ENCODE measurements around the gene PIK3AP1. TPM values are rescaled to one million over a fixed set of nuclear protein-coding genes. Genes with fewer than 3 reads are reported as not detected.

PIK3AP1 gene
- total RNA-seq, 1 experiment from 2014 or later, result 1.6 TPM

DNA sequence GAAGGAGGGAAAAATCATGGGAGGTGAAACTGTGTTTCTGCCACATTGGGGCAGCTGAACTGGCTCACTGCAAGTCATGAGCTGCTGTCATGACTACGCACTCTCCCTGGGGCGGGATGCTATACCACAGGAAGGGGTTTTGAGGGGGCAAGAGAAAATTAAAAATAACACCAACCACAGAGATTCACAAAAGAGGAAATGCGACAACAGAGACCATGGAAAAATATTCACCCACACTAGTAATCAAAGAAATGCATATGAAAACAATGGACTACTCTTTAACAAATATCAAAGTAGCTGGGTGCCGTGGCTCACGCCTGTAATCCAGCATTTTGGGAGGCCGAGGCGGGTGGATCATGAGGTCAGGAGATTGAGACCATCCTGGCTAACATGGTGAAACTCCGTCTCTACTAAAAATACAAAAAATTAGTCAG lies 68.3 kb downstream of the PIK3AP1 start:
- no peak overlapping the region for H3K27ac Mint-ChIP-seq (ENCODE audit: unreplicated experiment)
- ChIA-PET CTCF (no interaction called here), POLR2A (no interaction called here)
- H3K27me3 Mint-ChIP-seq (ENCODE audit: insufficient read depth, unreplicated experiment), result no peaks in the 10 kb centered on the region
- H3K4me3 Mint-ChIP-seq (ENCODE audit: unreplicated experiment), result no peak overlapping the region
- no peaks in the 10 kb centered on the region for H3K4me1 Mint-ChIP-seq (ENCODE audit: low read depth, unreplicated experiment)
- intact Hi-C loops (cut with micrococcal nuclease; ENCODE audit: unreplicated experiment), result no loop called here
- Histone ChIP-seq H3K4me1 (no peaks in the 10 kb centered on the region), H3K9me3 (no peaks in the 10 kb centered on the region), H3K4me3 (ENCODE audit: low read depth, low read length) (no peak overlapping the region), H3K27me3 (replicated peaks; ENCODE audit: control insufficient read depth, insufficient read depth, low read length) (no peaks in the 10 kb centered on the region), H3K36me3 (ENCODE audit: control insufficient read depth, insufficient read depth, low read length) (peaks cover 1% of the 10 kb centered on the region; the same call in 1 of the 2 replicates)
- DNase-seq, result no peak
- no TSS peak for BruUV-seq (replicated peaks)
- no peaks in the 10 kb centered on the region for H3K9me3 Mint-ChIP-seq (ENCODE audit: unreplicated experiment)
- TF ChIP-seq, protein P1, sequence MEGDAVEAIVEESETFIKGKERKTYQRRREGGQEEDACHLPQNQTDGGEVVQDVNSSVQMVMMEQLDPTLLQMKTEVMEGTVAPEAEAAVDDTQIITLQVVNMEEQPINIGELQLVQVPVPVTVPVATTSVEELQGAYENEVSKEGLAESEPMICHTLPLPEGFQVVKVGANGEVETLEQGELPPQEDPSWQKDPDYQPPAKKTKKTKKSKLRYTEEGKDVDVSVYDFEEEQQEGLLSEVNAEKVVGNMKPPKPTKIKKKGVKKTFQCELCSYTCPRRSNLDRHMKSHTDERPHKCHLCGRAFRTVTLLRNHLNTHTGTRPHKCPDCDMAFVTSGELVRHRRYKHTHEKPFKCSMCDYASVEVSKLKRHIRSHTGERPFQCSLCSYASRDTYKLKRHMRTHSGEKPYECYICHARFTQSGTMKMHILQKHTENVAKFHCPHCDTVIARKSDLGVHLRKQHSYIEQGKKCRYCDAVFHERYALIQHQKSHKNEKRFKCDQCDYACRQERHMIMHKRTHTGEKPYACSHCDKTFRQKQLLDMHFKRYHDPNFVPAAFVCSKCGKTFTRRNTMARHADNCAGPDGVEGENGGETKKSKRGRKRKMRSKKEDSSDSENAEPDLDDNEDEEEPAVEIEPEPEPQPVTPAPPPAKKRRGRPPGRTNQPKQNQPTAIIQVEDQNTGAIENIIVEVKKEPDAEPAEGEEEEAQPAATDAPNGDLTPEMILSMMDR (IDR thresholded peaks at IDR 0.05; ENCODE audit: insufficient read depth in 1 of 2, low read depth in 1 of 2, low read length in 1 of 2, severe bottlenecking in 1 of 2, unreplicated experiment in 1 of 2), result no peak
- H3K36me3 Mint-ChIP-seq (ENCODE audit: insufficient read depth, unreplicated experiment), result no peaks in the 10 kb centered on the region

DNA sequence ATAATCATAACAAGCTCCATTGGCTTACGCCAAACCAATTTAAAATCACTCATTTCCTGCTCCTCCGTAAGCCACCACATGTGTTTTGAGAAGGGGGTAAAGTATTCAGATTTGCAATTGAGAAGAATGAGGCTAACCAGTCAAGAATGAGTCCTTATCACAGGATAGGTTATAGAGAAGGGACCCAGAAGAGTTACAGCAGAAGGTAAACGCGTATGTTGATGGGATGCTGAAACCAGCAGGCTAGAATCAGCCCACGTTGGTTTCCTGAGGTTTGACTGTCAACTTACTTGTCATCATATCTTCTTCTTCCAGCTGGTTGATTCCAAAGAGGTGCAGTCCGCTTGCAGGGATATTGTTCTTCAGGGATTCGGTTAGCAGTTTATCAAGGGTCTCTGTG lies 69.4 kb downstream of the PIK3AP1 start:
- H3K4me1 Mint-ChIP-seq (ENCODE audit: low read depth, unreplicated experiment), result peaks cover 6% of the 10 kb centered on the region
- intact Hi-C loops (cut with micrococcal nuclease; ENCODE audit: unreplicated experiment), result no loop called here
- Histone ChIP-seq H3K4me1 (no peaks in the 10 kb centered on the region), H3K9me3 (no peaks in the 10 kb centered on the region), H3K36me3 (ENCODE audit: control insufficient read depth, insufficient read depth, low read length) (peaks cover 1% of the 10 kb centered on the region; the same call in 1 of the 2 replicates), H3K27me3 (replicated peaks; ENCODE audit: control insufficient read depth, insufficient read depth, low read length) (no peaks in the 10 kb centered on the region), H3K4me3 (ENCODE audit: low read depth, low read length) (no peak overlapping the region)
- H3K27me3 Mint-ChIP-seq (ENCODE audit: insufficient read depth, unreplicated experiment), result no peaks in the 10 kb centered on the region
- CTCF ChIA-PET, result no interaction called here
- no peak for DNase-seq
- no peak overlapping the region for H3K27ac Mint-ChIP-seq (ENCODE audit: unreplicated experiment)
- no peak overlapping the region for H3K4me3 Mint-ChIP-seq (ENCODE audit: unreplicated experiment)
- POLR2A ChIA-PET, result no interaction called here
- H3K36me3 Mint-ChIP-seq (ENCODE audit: insufficient read depth, unreplicated experiment), result no peaks in the 10 kb centered on the region
- TF ChIP-seq, protein P1 (IDR thresholded peaks at IDR 0.05; ENCODE audit: insufficient read depth in 1 of 2, low read depth in 1 of 2, low read length in 1 of 2, severe bottlenecking in 1 of 2, unreplicated experiment in 1 of 2), result no peak
- no TSS peak for BruUV-seq (replicated peaks)
- H3K9me3 Mint-ChIP-seq (ENCODE audit: unreplicated experiment), result no peaks in the 10 kb centered on the region

DNA sequence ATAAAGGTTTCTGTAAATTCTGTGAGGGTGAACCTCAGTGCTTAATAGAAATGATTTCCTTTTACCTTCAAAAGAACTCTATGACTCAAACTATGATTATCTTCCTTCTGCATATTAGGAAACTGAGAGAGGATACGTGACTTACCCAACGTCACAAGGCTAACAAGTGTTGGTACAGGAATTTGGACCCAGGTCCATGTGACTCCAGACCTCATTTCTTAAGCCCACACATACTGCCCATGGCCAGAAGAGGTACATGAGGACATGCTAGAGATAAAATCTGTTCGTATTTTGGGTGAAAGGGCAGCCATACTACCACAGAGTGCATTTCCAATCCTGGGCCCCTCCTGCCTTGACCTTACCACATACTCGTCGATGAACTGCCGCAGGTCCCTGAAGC lies 72.0 kb downstream of the PIK3AP1 start:
- intact Hi-C loops (cut with micrococcal nuclease; ENCODE audit: unreplicated experiment), result loop anchor here (10.0 kb wide), 1 partner anchor 253 kb away; no protein-coding TSS in a partner anchor
- H3K27me3 ChIP-seq (replicated peaks; ENCODE audit: control insufficient read depth, insufficient read depth, low read length), result no peaks in the 10 kb centered on the region
- H3K36me3 Mint-ChIP-seq (ENCODE audit: insufficient read depth, unreplicated experiment), result no peaks in the 10 kb centered on the region
- no peaks in the 10 kb centered on the region for H3K9me3 ChIP-seq
- no peaks in the 10 kb centered on the region for H3K27me3 Mint-ChIP-seq (ENCODE audit: insufficient read depth, unreplicated experiment)
- H3K4me3 Mint-ChIP-seq (ENCODE audit: unreplicated experiment), result no peak overlapping the region
- peaks cover 6% of the 10 kb centered on the region for H3K4me1 Mint-ChIP-seq (ENCODE audit: low read depth, unreplicated experiment)
- no peak overlapping the region for H3K4me3 ChIP-seq (ENCODE audit: low read depth, low read length)
- CTCF ChIA-PET, result no interaction called here
- POLR2A ChIA-PET, result no interaction called here
- no TSS peak for BruUV-seq (replicated peaks)
- H3K9me3 Mint-ChIP-seq (ENCODE audit: unreplicated experiment), result no peaks in the 10 kb centered on the region
- no peak overlapping the region for H3K27ac Mint-ChIP-seq (ENCODE audit: unreplicated experiment)
- DNase-seq, result no peak
- H3K4me1 ChIP-seq, result no peaks in the 10 kb centered on the region
- TF ChIP-seq, protein P1 (IDR thresholded peaks at IDR 0.05; ENCODE audit: insufficient read depth in 1 of 2, low read depth in 1 of 2, low read length in 1 of 2, severe bottlenecking in 1 of 2, unreplicated experiment in 1 of 2), result no peak
- peaks cover 1% of the 10 kb centered on the region; the same call in 1 of the 2 replicates for H3K36me3 ChIP-seq (ENCODE audit: control insufficient read depth, insufficient read depth, low read length)

Data from Caco-2 (cell line).